NCI-H2107 (cell line): ENCODE measurements around the gene CHAF1A.

Source experiments
- DNase-seq: peaks from one replicate; lab custom pipeline; 2025; lab: John Stamatoyannopoulos, UW

Gene CHAF1A, protein sequence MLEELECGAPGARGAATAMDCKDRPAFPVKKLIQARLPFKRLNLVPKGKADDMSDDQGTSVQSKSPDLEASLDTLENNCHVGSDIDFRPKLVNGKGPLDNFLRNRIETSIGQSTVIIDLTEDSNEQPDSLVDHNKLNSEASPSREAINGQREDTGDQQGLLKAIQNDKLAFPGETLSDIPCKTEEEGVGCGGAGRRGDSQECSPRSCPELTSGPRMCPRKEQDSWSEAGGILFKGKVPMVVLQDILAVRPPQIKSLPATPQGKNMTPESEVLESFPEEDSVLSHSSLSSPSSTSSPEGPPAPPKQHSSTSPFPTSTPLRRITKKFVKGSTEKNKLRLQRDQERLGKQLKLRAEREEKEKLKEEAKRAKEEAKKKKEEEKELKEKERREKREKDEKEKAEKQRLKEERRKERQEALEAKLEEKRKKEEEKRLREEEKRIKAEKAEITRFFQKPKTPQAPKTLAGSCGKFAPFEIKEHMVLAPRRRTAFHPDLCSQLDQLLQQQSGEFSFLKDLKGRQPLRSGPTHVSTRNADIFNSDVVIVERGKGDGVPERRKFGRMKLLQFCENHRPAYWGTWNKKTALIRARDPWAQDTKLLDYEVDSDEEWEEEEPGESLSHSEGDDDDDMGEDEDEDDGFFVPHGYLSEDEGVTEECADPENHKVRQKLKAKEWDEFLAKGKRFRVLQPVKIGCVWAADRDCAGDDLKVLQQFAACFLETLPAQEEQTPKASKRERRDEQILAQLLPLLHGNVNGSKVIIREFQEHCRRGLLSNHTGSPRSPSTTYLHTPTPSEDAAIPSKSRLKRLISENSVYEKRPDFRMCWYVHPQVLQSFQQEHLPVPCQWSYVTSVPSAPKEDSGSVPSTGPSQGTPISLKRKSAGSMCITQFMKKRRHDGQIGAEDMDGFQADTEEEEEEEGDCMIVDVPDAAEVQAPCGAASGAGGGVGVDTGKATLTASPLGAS

DNA sequence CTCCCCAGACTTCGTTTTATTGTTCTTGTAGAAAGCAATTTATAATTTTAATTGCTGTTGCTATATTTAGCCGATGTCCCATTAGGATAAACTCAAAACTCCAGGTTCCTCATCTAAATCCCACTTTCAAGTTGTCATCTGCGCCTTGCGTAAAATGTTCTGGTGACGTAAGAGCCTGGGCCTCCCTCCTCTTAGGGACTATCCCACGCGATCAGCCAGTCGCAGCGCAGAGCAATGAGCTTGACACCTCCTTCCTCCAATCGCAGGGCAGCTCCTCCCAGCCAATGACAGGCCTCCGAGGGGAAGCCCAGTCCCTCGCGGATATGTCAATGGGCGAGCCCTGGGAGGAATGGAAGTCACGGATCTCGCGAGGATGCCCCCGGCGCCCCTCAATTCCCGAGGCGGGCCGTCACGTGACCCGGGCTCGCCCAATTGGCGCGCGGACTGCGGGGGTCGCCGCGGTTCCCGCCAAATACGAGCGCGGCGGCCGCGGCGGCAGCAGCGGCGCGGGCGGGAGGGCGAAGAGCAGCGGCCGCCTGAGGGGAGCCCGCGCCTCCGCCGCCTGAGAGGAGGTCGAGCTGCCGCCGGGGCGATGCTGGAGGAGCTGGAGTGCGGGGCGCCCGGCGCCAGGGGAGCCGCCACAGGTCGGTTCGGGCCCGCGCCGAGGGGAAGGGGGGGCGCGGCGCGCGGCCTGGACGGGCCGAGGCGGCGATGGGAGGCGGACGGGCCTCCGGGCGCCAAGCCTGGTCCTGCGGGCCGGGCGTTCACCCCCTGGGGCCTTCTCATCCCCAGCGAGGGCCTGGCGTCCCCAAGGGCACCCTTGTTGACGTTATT lies at the start of gene CHAF1A:
Gene CHAF1A, plus strand, starts transcription at position 470 of the 834 bp plus-strand sequence. Its CDS starts 123 bp downstream, at position 593.
- DNase-seq = peak; percentile 99

DNA sequence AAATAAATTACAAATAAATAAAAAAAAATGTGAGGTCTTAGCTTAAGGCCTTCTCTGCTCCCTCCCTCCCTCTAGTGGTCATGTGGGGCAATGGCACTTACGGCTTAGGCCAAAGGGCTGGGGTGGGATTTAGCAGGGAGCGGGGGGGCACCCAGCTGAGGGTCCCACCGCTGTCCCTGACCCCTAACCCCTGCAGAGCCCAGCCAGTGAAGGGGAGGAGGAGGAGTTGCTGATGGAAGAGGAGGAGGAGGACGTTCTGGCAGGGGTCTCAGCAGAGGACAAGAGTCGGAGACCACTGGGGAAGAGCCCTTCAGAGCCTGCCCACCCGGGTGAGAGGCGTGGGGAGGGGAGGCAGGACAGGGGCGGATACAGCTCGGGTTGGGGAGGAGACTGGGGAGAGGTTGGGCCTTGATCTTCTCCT lies 49.7 kb upstream of the CHAF1A start:
- DNase-seq = no peak

DNA sequence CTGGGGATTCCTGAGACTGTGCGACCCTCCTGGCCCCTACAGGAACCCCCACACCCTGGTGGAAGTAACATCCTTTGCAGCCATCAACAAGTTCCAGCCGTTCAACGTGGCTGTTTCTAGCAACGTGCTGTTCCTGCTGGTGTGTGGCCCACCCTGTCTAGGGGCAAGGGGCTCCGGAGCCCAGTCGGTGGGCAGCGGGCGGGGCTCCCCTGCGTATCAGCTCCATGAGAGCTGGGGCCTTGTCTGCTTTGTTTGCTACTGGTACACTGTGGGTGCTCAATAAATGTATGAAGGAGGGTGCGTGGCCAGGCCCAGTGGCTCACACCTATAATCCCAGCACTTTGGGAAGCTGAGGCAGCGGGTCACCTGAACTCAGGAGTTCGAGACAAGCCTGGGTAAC lies 48.2 kb upstream of the CHAF1A start:
- no peak for DNase-seq

DNA sequence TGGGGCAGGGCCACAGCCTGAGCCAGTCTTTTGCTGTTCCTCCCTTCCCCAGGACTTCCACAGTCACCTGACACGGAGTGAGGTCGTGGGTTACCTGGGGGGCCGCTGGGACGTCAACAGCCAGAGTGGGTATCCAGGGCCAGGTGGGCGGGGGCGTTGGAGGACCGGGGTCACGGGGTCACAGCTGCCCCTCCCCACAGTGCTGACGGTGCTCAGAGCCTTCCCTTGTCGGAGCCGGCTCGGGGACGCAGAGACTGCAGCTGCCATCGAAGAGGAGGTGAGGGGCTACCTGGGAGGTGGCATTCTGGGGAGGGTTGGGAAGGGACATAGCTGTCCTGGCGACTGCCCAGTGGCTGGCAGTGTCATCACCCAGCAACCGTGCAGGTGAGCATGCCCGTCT lies 47.5 kb upstream of the CHAF1A start:
- no peak for DNase-seq

DNA sequence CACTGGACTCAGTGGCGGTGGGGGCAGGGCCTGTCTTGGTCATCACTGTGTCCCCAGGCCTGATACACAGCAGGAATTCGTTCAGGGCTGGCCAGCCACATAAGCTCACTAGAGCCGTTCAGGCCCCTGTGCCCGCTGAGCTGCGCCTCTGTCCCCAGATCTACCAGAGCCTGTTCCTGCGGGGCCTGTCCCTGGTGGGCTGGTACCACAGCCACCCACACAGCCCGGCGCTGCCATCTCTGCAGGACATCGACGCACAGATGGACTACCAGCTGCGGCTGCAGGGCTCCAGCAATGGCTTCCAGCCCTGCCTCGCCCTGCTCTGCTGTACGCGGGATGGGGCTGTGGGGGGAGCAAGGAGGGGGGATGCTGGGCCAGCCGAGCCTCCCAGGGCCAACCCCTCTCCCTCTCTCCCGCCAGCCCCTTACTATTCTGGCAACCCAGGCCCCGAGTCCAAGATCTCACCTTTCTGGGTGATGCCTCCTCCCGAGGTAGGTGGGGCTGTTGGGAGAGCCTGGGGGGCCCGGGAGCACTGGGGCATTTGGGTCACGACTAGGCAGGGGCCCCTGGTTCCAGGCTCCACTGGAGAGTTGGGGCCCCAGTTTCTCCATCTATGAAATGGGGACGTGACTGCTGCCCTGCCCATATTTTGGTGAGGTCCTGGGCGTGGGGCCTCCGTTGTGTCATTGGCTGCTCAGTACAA lies 45.2 kb upstream of the CHAF1A start:
- DNase-seq = no peak

DNA sequence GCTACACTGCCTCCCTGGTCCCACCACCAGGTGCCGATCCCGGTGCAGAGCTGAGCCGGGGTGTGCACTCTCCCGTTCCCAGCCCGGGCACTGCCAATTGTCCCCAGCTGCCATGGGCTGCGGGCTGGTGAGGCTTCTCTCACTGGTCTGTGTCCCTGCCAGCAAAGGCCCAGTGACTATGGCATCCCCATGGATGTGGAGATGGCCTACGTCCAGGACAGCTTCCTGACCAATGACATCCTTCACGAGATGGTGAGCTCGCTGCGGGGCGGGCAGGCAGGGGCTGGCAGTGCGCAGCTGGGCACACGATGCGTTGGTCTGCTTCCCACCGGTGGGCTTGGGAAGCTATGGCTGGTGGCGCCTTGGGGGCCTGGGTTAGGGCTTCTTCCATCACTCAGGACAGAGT lies 44.5 kb upstream of the CHAF1A start:
- DNase-seq = no peak

DNA sequence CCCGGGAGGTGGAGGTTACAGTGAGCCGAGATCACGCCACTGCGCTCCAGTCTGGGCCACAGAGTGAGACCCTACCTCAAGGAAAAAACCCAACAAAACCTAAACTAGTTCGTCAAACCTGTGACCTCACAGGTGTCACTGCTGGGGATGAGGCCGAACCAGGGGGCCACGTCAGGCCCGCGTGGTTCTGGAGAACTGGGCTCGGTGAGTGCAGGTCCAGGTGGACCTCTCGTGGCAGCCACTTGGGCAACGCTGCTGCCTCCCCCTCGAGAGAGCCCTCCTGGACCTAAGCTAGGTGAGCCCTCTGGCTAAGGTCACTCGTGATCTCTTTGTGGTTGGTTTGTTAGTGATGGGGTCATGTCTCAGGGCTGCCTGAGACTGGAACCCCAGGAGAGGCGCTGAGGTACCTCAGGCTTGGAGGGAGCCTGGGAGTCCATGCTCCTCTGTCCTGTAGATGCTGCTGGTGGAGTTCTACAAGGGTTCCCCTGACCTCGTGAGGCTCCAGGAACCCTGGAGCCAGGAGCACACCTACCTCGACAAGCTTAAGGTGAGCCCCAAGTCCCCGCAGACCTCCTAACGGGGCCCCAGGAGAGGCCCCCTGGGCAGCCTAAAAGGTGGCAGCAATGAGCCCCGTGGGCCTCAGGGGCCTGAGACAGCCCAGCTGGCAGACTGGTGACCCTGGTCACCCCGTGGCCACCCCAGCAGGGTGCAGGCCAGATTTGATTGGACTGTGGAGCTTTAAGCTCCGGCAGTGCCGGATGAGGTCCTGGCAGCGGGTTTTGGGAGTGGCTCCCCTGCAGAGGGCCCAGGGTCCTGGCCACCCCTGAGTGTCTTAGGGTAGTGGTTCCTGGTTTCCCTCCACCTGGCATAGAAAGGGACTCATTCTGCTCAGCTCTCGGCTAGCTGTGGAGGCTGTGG lies 43.5 kb upstream of the CHAF1A start:
- DNase-seq = no peak

DNA sequence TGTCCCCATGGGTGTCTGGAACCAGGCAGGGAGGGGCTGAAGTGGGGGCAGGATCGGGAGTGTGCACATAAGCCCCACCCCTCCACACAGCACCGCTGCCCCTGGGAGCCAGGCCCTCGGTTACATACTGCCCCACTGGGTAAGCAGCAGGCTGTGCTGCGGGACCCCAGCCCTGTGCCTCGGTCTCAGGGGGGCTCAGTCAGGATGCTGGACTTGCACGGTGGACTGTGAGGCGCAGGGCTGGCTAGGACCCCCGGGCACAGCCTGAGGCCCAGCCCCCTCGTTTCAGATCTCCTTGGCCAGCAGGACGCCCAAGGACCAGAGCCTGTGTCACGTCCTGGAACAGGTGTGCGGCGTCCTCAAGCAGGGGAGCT lies 42.8 kb upstream of the CHAF1A start:
- no peak for DNase-seq

DNA sequence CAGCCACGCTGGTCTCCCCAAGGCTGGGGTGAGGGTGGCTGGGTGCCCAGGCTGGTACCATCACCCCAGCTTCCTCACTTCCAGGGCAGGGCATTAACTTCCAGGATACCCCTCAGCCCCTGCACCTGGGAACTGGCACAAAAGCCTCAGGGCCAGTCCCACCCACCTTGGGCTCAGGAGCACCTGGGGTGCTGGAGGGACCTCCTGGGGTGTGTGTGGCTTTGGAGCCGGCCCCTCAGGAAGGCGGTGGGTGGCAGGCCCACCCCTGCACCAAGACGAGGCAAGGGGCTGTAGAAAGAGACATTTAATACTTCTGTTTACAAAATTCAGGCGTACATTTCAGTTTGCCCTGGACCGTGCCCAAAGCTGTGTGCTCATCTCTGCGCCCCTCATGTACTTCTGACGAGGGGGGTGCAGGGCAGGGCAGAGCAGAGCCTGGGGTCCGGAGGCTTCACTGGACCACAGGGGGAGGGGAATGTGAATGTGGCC lies 42.3 kb upstream of the CHAF1A start:
- no peak for DNase-seq

DNA sequence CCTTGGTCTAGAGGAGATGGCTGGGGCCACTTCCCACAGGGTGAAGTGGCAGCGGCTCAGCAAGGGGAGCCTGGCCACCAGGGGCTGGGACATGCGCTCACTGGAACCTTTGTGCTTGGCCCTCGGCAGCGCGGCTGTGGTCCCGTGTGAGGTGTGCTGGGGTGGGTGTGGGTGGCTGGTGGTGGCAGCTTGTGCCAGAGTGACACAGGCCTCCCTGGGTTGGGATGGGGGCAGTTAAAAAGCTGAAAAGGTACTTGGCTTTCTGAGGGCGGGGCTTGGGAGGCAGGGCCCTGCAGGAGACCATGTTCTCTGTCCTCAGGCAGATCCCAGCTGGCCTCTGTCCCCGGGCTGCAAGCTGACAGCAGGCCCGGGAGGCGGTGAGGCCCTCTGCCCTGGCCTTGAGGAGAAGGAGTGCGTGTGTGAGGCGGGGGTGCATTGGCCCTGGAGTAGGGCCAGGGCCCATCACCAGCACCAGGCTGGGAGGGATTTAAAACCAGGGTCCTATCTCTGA lies 41.7 kb upstream of the CHAF1A start:
- DNase-seq = no peak

DNA sequence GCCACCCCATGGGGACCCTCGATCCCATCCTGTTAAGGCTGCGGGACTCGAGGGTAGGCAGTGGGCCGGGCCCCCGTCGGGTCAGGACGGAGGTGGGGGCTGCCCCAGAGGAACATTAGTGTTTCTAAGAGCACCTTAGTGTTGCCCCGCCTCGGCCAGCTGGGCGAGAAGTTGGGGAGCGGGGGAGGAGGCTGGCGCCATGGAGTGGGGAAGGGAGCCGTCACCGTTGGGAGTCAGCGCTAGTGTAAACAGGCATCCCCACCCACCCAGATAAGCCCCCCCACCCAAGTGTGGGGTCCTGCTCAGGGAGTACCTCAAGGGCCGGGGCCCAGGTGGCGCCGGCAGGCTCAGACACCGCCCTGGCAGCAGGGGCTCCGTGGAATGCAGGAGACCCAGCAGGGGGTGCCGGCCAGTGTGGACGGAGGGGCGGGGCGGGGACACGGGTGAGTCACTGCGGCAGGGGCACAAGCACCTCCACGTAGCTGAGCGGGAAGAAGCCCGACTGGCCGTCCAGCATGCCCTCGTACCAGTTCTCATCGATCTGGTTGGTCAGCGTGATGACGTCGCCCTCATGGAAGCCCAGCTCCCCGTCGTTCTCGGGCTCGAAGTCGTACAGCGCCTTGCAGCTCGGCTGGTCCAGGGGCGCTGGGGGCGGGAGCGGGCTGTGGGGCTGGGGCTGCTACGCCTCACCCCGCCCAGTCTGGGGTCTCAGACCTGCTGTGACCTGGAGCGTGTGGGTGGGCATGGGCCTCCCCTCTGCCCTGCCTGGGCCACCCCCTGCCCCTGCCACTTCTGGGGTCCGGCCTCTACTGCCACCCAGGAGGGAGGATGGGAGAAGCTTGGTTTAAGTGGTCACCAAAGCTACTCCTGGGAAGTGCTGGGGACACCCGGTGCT lies 41.0 kb upstream of the CHAF1A start:
- DNase-seq = no peak

DNA sequence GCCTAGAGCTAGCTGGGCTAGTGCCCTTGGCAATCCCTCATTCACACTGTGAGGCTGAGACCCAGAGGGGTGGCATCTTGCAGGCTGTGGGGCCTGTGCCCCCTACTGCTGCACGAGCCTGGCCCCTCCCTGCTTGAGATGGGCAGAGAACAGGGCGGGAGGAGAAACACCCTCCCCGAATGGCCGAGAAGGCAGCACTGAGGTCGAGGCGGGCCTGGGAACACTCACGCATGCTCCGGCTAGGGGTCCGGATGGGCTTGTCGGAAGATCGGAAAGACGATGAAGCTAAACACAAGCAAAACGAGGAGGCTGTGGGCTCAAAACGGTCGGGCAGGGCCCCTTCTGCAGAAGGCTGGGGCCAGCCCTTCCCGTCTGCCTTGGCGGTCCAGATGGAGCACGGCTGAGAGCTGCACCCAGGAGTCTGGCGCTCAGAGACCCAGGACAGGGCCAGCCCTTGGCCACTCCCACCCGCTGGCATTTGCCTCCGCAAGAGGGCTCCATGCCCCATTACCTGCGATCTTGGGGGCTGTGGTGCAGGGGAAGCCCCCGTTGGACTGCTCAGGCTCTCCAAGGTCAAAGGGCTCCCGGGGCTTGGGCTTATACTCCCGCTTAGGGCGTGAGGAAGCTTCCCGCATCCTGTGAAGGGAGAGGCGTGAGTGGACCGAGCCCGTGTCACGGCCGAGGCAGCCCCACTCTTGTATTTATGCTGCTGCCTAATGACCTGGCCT lies 40.2 kb upstream of the CHAF1A start:
- DNase-seq = no peak

DNA sequence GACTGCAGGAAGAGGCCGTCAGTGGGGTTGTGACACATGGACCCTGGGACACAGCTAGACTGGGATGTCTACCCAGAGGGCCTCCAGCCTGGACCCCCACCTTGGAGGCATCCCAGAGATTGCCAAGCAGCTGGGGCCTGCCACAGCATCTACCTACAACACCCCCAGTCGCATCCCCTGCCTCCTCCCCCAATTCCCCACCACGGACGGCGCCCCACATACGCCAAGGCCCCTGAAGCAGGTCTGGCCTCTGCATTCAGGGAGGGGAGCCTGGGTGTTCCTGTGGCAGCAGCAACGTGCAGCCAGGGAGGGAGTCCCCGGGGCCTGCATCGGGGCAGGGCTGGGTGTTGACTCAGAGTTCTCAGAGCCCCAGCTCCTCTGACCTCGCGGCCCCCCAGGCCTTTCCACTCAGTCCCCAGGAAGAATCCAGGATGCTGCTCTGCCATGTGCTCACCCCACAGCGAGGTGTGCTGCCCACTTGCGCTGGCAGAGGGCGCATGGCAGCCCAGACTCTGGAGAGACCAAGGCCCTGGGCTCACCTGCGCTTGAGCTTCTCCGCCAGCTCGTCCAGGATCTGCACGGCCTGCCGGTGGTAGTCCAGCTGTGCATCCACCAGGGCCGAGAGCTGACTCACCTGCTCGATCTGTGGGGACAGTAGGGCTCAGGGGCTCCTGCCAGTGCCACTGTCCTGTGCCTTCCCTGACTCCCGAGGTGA lies 39.5 kb upstream of the CHAF1A start:
- no peak for DNase-seq

DNA sequence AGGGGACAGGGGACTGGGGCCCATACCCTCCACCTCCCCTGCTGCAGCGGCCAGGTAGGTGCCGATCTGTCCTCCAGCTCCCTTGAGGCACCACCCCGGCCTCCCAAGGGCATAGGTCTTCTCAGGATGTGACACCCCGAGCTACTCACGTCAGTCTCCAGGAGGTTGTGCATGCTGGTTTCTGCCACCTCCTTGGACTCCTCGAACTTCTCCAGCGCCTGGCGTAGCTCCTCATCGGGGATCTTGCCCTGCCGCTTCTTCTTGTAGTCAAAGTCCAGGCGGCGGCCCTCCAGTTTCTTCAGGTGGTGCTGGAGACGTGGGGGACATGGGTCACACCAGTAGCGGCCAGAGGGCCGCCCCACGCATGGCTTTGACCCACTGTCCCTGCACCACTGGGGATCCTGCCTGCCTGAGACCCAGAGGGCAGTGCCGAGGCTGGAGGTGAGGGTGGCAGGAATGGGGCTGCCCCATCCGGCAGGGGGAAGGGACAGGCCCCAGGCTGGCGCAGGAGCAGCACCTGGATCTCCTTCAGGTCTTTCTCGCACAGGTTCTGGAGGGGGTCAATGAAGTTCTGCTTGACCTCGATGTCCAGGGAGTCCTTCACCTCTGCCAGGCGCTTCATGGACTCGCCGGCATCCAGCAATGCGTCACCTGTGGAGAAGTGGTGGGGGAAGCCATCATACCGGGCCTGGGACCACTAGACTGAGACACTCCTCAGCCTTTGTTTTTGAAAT lies 38.7 kb upstream of the CHAF1A start:
- DNase-seq = no peak

DNA sequence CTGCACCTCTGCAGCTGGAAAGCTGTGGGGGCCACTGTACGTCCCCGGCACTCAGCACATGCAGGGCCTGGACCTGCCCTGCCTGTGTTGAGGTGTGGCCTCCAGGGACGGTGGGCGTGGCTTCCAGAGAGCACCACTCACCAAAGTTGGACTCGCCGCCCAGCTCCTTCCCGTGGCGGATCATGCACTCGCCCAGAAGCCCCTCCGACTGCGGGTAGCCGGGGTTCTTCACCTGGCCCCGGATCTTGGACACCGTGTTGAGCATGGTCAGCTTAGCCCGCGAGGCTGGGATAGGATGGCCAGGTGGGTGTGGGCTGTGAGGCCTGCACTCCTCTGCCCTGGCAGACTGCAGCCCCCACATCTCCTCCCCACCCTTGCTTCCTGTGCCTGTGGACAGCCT lies 37.1 kb upstream of the CHAF1A start:
- no peak for DNase-seq

DNA sequence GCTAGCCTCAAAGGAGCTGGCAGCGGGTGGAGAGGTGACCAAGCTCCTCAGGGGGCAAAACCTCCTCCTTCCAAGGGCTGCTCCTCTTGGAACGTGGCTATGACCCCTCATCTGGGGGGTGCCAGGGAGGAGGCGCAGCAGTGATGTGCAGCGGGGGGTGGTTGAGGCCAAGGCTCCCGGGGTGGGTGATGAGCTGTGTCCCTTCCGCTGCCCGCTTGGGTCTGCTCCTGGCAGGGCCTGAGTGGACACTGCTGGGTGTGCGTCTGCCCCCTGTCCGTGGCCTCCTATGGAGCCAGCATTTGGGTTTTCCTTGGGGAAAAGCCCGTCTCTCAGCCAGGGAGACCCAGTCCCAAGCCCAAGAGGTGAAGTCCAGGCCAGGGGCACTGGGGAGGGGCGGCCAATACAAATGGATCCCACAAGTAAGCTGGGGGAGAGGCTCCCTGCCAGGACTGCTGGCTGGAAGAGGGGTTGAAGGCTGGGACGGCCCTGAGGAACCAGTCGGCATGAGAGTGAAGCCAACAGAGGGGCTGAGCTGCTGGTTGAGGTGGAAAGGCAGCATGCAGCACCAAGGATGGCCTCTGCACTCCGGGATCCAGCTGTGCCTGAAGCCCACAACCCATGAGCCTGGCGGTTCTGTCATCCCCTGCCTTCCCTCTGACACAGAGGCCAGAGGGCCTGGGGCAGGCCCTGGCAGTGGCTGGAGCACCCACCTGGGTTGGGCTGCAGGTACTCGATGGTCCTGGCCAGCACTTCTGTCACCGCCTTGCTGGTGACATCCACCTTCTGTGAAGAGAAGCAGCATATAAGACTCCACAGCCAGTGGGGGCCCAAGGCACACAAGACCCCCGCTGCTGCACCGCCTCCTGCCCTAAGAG lies 36.4 kb upstream of the CHAF1A start:
- no peak for DNase-seq
